Muscle layer of colon (tissue), 2 donors: Measurements from ENCODE around the gene MPRIP.

Source experiments
- H3K27ac ChIP-seq: one replicate; pipeline ENCODE4 v1.7.0; 2013; ENCODE audit warnings: low read depth, mild to moderate bottlenecking, low read length, moderate library complexity
- H3K27me3 ChIP-seq, 2 donors: one replicate each; pipeline ENCODE4 v1.7.0; 2013; ENCODE audit warnings: low read length in 2 of 2, mild to moderate bottlenecking in 2 of 2; ENCODE audit not compliant: insufficient read depth in 2 of 2, control insufficient read depth in 1 of 2
- H3K36me3 ChIP-seq: one replicate; pipeline ENCODE4 v1.7.0; 2013; ENCODE audit warnings: mild to moderate bottlenecking, low read length; ENCODE audit not compliant: insufficient read depth
- H3K4me1 ChIP-seq: one replicate; pipeline ENCODE4 v1.7.0; 2013; ENCODE audit warnings: mild to moderate bottlenecking, low read length; ENCODE audit not compliant: insufficient read depth
- H3K4me3 ChIP-seq, 2 donors: one replicate each; pipeline ENCODE4 v1.7.0; 2013; ENCODE audit warnings: low read length in 2 of 2, low read depth in 1 of 2, mild to moderate bottlenecking in 1 of 2, moderate library complexity in 1 of 2
- H3K9ac ChIP-seq: one replicate; pipeline ENCODE4 v1.7.0; 2013; ENCODE audit warnings: low read length
- H3K9me3 ChIP-seq: one replicate; pipeline ENCODE4 v1.7.0; 2013; ENCODE audit warnings: mild to moderate bottlenecking, low read length
- donor health status: abdominal sarcoma.
- donor health status: Adenocarcinoma of cecum.

MPRIP gene

GRCh38 chr17:17058304-17058703, 16.0 kb downstream of the MPRIP start:
- H3K4me1 ChIP-seq, result peaks cover 55% of the 10 kb centered on the region
- H3K9ac ChIP-seq, result no peak overlapping the region
- H3K4me3 ChIP-seq, result no peak overlapping the region
- H3K27me3 ChIP-seq, result no peaks in the 10 kb centered on the region
- H3K36me3 ChIP-seq, result peaks cover 5% of the 10 kb centered on the region
- H3K9me3 ChIP-seq, result no peaks in the 10 kb centered on the region
- no peak overlapping the region for H3K27ac ChIP-seq

- H3K36me3 ChIP-seq, result peaks cover 5% of the 10 kb centered on the region
- H3K27me3 ChIP-seq, result no peaks in the 10 kb centered on the region
- no peak overlapping the region for H3K4me3 ChIP-seq
- no peak overlapping the region for H3K27ac ChIP-seq
- H3K9ac ChIP-seq, result no peak overlapping the region
- H3K4me1 ChIP-seq, result peaks cover 56% of the 10 kb centered on the region
- H3K9me3 ChIP-seq, result no peaks in the 10 kb centered on the region
These were observed 17.1 kb downstream of the MPRIP start for GRCh38 chr17:17059301-17059890.

DNA sequence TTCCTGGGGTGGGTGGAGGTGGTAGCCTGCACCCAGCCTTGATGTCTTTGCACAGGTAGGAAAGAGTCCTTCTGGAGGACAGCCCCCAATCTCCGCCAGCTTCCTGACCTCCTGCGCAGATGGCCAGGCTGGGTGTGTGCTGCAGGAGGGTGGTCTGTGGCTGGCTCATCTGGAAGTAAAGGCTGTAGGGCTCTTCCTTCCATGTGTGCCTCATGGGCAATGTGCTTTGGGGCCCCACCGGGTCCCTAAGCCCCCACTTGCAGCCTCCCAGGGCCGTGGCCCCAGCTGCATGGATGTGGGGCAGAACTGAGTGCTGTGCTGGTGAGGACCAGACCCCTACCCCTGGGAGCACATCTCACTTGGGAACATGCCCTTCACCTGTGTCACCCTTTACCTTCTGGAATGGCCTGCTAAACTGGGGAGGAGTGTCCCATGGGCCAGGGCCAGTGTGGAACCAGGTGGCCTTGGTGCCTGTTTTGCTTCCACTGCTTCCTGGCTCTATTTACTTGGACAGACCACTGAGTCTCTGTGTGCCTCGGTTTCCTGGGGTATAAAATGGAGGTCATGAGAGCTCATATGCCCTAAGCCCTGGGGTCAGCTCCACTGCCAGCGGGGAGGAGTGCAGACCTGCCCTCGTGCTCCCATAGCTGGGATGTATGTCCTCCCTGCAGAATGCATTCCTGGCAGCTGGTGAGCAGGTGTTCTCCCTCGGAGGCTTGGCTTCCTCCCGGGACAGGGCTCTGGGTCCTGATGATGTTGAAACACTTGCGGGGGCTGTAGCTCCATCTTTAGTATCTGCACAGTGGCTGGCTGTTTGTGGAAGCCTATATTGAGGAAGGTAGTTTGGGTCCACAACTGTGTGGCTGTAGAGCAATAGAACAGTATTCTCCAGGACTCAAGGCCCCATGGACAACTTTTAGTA, 18.0 kb downstream of the MPRIP start:
- H3K36me3 ChIP-seq, result peaks cover 5% of the 10 kb centered on the region
- peaks cover 53% of the 10 kb centered on the region for H3K4me1 ChIP-seq
- H3K27ac ChIP-seq, result no peak overlapping the region
- H3K9ac ChIP-seq, result no peak overlapping the region
- H3K9me3 ChIP-seq, result no peaks in the 10 kb centered on the region
- no peak overlapping the region for H3K4me3 ChIP-seq
- no peaks in the 10 kb centered on the region for H3K27me3 ChIP-seq

DNA sequence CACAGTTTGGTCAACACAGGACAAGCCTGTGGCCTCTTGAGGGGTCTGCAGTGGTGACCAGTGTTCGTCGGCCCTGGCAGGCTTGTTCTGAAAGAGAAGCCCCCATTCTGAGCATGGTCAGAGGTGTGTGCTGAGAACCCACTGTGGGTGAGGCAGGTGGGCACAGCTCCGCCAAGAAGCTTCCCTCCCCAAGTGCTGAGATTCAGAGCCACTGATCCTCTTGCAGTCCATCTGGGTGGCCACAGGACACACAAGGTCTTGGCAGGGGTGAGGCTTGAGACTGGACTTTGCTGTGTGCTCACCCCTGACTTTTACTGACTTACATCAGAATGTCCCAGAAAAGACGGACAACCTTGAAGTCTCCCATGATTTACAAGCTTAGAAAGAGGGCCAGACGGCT, 18.7 kb downstream of the MPRIP start:
- H3K4me1 ChIP-seq, result peaks cover 46% of the 10 kb centered on the region
- no peaks in the 10 kb centered on the region for H3K9me3 ChIP-seq
- no peak overlapping the region for H3K9ac ChIP-seq
- H3K4me3 ChIP-seq, result no peak overlapping the region
- H3K36me3 ChIP-seq, result peaks cover 5% of the 10 kb centered on the region
- no peaks in the 10 kb centered on the region for H3K27me3 ChIP-seq
- no peak overlapping the region for H3K27ac ChIP-seq

GRCh38 chr17:17061516-17061915, 19.3 kb downstream of the MPRIP start:
- Histone ChIP-seq H3K9ac (no peak overlapping the region), H3K36me3 (peaks cover 5% of the 10 kb centered on the region), H3K9me3 (no peaks in the 10 kb centered on the region), H3K27ac (no peak overlapping the region), H3K4me1 (peaks cover 43% of the 10 kb centered on the region), H3K4me3 (no peak overlapping the region), H3K27me3 (no peaks in the 10 kb centered on the region)

- peaks cover 35% of the 10 kb centered on the region for H3K4me1 ChIP-seq
- no peaks in the 10 kb centered on the region for H3K9me3 ChIP-seq
- no peak overlapping the region for H3K9ac ChIP-seq
- no peaks in the 10 kb centered on the region for H3K27me3 ChIP-seq
- H3K27ac ChIP-seq, result no peak overlapping the region
- H3K36me3 ChIP-seq, result peaks cover 5% of the 10 kb centered on the region
- no peak overlapping the region for H3K4me3 ChIP-seq
These were observed 20.1 kb downstream of the MPRIP start for GRCh38 chr17:17062356-17062755.

GRCh38 chr17:17062866-17063265, 20.6 kb downstream of the MPRIP start:
- H3K27me3 ChIP-seq, result no peaks in the 10 kb centered on the region
- no peak overlapping the region for H3K27ac ChIP-seq
- H3K36me3 ChIP-seq, result peaks cover 5% of the 10 kb centered on the region
- no peak overlapping the region for H3K9ac ChIP-seq
- no peaks in the 10 kb centered on the region for H3K9me3 ChIP-seq
- no peak overlapping the region for H3K4me3 ChIP-seq
- peaks cover 31% of the 10 kb centered on the region for H3K4me1 ChIP-seq

DNA sequence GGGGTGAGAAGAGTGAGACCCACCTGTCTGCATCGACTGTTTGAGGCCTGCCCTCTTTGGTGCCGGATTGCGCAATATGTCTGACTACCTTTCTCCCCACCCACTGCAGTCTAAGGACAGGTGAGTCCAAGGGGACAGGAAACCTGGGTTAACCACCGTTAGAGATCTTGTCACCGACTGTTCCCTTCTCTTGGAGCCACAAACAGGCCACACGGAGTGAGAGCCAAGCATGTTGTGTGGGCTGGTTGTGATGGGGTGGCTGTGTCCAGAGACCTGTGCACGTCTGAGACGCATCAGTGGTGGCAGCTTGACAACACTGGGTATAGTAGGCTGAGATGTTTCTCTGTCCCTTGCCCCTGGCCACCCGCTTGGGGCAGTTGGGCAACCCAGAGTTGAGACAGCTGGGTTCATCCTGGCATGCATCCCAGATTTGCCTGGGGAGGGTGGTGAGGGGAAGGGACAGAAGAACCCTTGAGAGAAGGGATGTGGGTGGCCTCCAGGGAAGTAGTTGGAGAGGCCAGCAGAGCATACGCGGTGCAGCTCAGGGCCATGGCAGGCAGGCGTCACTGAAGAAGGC, 21.4 kb downstream of the MPRIP start:
- Histone ChIP-seq H3K4me1 (peaks cover 25% of the 10 kb centered on the region), H3K9ac (no peak overlapping the region), H3K9me3 (no peaks in the 10 kb centered on the region), H3K4me3 (no peak overlapping the region), H3K27me3 (no peaks in the 10 kb centered on the region), H3K27ac (no peak overlapping the region), H3K36me3 (peaks cover 5% of the 10 kb centered on the region)

DNA sequence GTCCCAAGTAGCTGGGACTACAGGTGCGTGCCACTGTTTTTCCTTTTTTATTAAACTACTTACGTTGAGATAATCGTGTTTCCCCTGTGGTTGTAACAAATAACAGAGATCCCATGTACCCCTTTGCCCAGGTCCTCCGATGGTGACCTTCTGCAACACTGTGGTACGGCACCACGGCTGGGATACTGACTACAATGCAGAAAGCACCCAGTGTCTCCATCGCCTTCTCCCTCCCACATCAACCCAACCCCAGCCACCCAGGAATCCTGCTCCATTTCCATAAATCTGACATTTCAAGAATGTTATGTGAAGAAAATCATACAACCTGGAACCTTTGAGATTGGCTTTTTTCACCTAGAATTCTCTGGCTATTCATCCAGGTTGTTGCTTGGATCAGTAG, 22.1 kb downstream of the MPRIP start:
- Histone ChIP-seq H3K27ac (no peak overlapping the region), H3K4me1 (peaks cover 23% of the 10 kb centered on the region), H3K4me3 (no peak overlapping the region), H3K9me3 (no peaks in the 10 kb centered on the region), H3K9ac (no peak overlapping the region), H3K27me3 (no peaks in the 10 kb centered on the region), H3K36me3 (peaks cover 5% of the 10 kb centered on the region)

GRCh38 chr17:17066021-17066420, 23.8 kb downstream of the MPRIP start:
- H3K27ac ChIP-seq, result no peak overlapping the region
- H3K4me1 ChIP-seq, result peaks cover 19% of the 10 kb centered on the region
- H3K27me3 ChIP-seq, result no peaks in the 10 kb centered on the region
- no peaks in the 10 kb centered on the region for H3K9me3 ChIP-seq
- no peaks in the 10 kb centered on the region for H3K36me3 ChIP-seq
- no peak overlapping the region for H3K4me3 ChIP-seq
- no peak overlapping the region for H3K9ac ChIP-seq

DNA sequence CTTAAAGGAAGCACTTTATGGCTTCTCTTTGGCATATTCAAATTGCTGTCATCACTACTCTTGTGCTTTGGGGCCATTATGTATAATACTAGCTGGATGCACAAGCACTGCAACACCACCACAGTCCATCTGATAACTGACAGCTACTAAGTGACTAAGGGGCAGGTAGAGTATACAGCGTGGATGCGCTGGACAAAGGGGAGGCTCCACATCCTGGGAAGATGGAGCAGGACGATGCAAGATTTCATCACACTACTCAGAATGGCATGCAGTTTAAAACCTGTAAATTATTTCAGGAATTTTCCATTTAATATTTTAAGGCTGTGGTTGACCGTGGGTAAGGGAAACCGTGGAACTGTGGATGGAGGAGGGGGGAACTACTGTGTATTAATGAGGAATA, 25.0 kb downstream of the MPRIP start:
- Histone ChIP-seq H3K36me3 (peaks cover 7% of the 10 kb centered on the region), H3K9me3 (no peaks in the 10 kb centered on the region), H3K27ac (no peak overlapping the region), H3K9ac (no peak overlapping the region), H3K4me3 (no peak overlapping the region), H3K27me3 (no peaks in the 10 kb centered on the region), H3K4me1 (peaks cover 11% of the 10 kb centered on the region)
